Natural killer cell (primary cell): ENCODE results near the gene SNPH. TPM values are rescaled to one million over a fixed set of nuclear protein-coding genes. Genes with fewer than 3 reads are reported as not detected.

Experiments
- ATAC-seq, 3 donors: fragments of 150-1000 bp in 2 of 3; fragments of 200-7000 bp in 1 of 3; cut with Tn5 transposase; 1 replicate in 1 of 3; 2 replicates in 2 of 3; pipeline ENCODE4 v1.10.0; 2021; ENCODE audit warnings: mild to moderate bottlenecking in 2 of 3, moderate library complexity in 2 of 3
- DNase-seq, 2 donors: peaks; one replicate each; pipeline versions ENCODE4 v3.0.0 to v3.0.0-alpha.2; 2013 to 2021; ENCODE audit warnings: mixed read lengths in 1 of 2
- H3K27ac ChIP-seq: one replicate; pipeline ENCODE4 v1.5.1; 2013; ENCODE audit warnings: mild to moderate bottlenecking, low read length
- H3K27me3 ChIP-seq: one replicate; pipeline ENCODE4 v1.6.1; 2013; ENCODE audit warnings: low read length; ENCODE audit not compliant: control insufficient read depth, insufficient read depth
- H3K36me3 ChIP-seq: one replicate; pipeline ENCODE4 v1.6.1; 2013; ENCODE audit warnings: low read length; ENCODE audit not compliant: control insufficient read depth, insufficient read depth
- H3K4me1 ChIP-seq: one replicate; pipeline ENCODE4 v1.6.1; 2013; ENCODE audit warnings: low read length; ENCODE audit not compliant: control insufficient read depth, insufficient read depth
- H3K4me3 ChIP-seq: one replicate; pipeline ENCODE4 v1.5.1; 2013; ENCODE audit warnings: low read length
- H3K9me3 ChIP-seq: one replicate; pipeline ENCODE4 v1.6.1; 2013; ENCODE audit warnings: low read length; ENCODE audit not compliant: control insufficient read depth, insufficient read depth
- H3K27ac Mint-ChIP-seq, 2 donors: one replicate each; pipeline ENCODE4 v1.8.0; 2022; ENCODE audit warnings: mild to moderate bottlenecking in 2 of 2, mixed read lengths in 2 of 2, moderate library complexity in 1 of 2
- H3K27me3 Mint-ChIP-seq, 2 donors: one replicate each; pipeline ENCODE4 v1.8.0; 2022; ENCODE audit warnings: low read depth in 2 of 2, mixed read lengths in 2 of 2
- H3K36me3 Mint-ChIP-seq: one replicate; pipeline ENCODE4 v1.8.0; 2022; ENCODE audit warnings: mixed read lengths
- H3K4me1 Mint-ChIP-seq, 2 donors: one replicate each; pipeline ENCODE4 v1.8.0; 2022; ENCODE audit warnings: mixed read lengths in 2 of 2
- H3K4me3 Mint-ChIP-seq: one replicate; pipeline ENCODE4 v1.8.0; 2022; ENCODE audit warnings: mild to moderate bottlenecking, moderate library complexity, mixed read lengths
- H3K9me3 Mint-ChIP-seq, 2 donors: one replicate each; pipeline ENCODE4 v1.8.0; 2022; ENCODE audit warnings: mixed read lengths in 2 of 2
- CTCF ChIP-seq: fragments of 200-600 bp; IDR thresholded peaks from one replicate; pipeline ENCODE4 v1.8.0; 2022; ENCODE audit warnings: antibody characterized with exemption
- WGBS: methylation state at CpG from one replicate; pipeline ENCODE4 v1.1.7; 2013; ENCODE audit warnings: missing lambda C conversion rate; ENCODE audit not compliant: insufficient coverage; 5-methylcytosine and 5-hydroxymethylcytosine counted together
- intact Hi-C: fragments of 100-400 bp; cut with micrococcal nuclease; formaldehyde crosslinking; loops from one replicate; pipeline ENCODE4 v1.14.2; 2022
- total RNA-seq, 4 donors: library from RNA; stranded (reverse); fragments of 120-200 nt in 1 of 4; gene quantifications; one replicate each; pipeline versions ENCODE4 v1.2.3 to v1.2.4, GENCODE V29; 2013 to 2022

The SNPH gene
- total RNA-seq, 3 donors from 2014 or later (not counting 1 experiment from before 2014, with no cell fraction given): 3.1 to 5.9 (median 5.8) TPM

- no peaks in the 10 kb centered on the region for H3K36me3 ChIP-seq
- Mint-ChIP-seq H3K27ac (no peak overlapping the region), H3K4me1 (peaks cover 4 to 5% of the 10 kb centered on the region in 2 donors), H3K4me3 (no peak overlapping the region), H3K36me3 (no peaks in the 10 kb centered on the region), H3K9me3 (no peaks in the 10 kb centered on the region), H3K27me3 (peaks cover 0 to 2% of the 10 kb centered on the region in 2 donors)
- 94% methylated on average over 20 of the region's 20 CpGs for WGBS
- peaks cover 11% of the 10 kb centered on the region for H3K4me1 ChIP-seq
- DNase-seq: no peak
- TF ChIP-seq CTCF: no peak
- no peak for ATAC-seq
- no peaks in the 10 kb centered on the region for H3K27me3 ChIP-seq
- H3K27ac ChIP-seq: no peak overlapping the region
- no peaks in the 10 kb centered on the region for H3K9me3 ChIP-seq
- intact Hi-C loops: no loop called here
- no peak overlapping the region for H3K4me3 ChIP-seq
Observed at GRCh38 chr20:1296117-1296610, 30.1 kb downstream of the SNPH start.

DNA sequence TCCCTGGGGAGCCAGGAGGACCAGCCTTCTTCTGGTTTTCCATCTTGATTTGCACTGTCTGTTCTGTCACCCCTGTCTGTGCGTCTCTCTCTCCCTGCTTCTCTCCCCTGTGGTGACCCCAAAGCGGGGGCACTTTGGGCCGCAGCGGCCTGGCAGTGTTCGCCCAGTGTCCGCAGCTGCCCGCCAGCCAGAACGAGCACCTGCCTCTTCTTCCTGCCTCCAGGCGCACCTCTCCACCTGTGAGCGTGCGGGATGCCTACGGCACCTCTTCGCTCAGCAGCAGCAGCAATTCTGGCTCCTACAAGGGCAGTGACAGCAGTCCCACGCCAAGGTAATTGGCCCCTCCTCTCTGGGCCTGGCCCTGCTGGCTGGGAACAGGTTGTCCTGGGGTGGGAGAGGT lies 30.8 kb downstream of the SNPH start:
- Histone ChIP-seq H3K27me3 (no peaks in the 10 kb centered on the region), H3K36me3 (no peaks in the 10 kb centered on the region), H3K9me3 (no peaks in the 10 kb centered on the region), H3K27ac (no peak overlapping the region), H3K4me3 (no peak overlapping the region), H3K4me1 (peaks cover 12% of the 10 kb centered on the region)
- no peak for ATAC-seq
- WGBS: 91% methylated on average over 14 of the region's 14 CpGs
- no peak for DNase-seq
- H3K36me3 Mint-ChIP-seq: no peaks in the 10 kb centered on the region
- H3K27me3 Mint-ChIP-seq: peaks cover 0 to 2% of the 10 kb centered on the region in 2 donors
- H3K4me3 Mint-ChIP-seq: no peak overlapping the region
- peaks cover 7% of the 10 kb centered on the region in 2 donors for H3K4me1 Mint-ChIP-seq
- intact Hi-C loops: no loop called here
- no peak for TF ChIP-seq CTCF
- H3K27ac Mint-ChIP-seq: no peak overlapping the region
- H3K9me3 Mint-ChIP-seq: no peaks in the 10 kb centered on the region

DNA sequence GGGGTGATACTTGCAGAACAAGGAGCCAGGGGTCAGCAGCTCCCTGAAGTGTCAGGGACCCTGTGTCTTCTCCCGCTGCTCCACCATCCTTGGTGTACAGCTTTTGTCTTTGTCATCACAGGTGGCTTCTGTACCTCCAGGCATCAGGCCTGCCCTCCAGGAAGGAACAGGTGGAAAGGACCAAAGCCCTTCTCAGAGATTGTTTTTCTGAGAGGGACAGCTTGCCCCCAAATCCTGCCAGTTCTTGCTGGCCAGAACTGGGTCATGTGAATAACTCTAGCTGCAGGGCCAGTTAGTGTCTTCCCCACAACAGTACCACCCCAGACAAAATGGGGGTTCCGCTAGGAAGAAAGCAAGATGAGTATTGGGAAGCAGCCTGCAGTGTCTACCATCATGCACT lies 31.4 kb downstream of the SNPH start:
- no peaks in the 10 kb centered on the region for H3K9me3 Mint-ChIP-seq
- H3K4me1 Mint-ChIP-seq: peaks cover 7% of the 10 kb centered on the region in 2 donors
- WGBS: 100% methylated on average over 2 of the region's 2 CpGs
- no peak for TF ChIP-seq CTCF
- H3K36me3 Mint-ChIP-seq: no peaks in the 10 kb centered on the region
- intact Hi-C loops: no loop called here
- no peak overlapping the region for H3K4me3 Mint-ChIP-seq
- Histone ChIP-seq H3K27me3 (no peaks in the 10 kb centered on the region), H3K4me3 (no peak overlapping the region), H3K9me3 (no peaks in the 10 kb centered on the region), H3K4me1 (peaks cover 12% of the 10 kb centered on the region), H3K36me3 (no peaks in the 10 kb centered on the region), H3K27ac (no peak overlapping the region)
- peaks cover 0 to 2% of the 10 kb centered on the region in 2 donors for H3K27me3 Mint-ChIP-seq
- no peak overlapping the region for H3K27ac Mint-ChIP-seq
- no peak for ATAC-seq
- DNase-seq: no peak

GRCh38 chr20:1298166-1298565 lies 32.1 kb downstream of the SNPH start:
- Mint-ChIP-seq H3K4me1 (peaks cover 7% of the 10 kb centered on the region in 2 donors), H3K27ac (no peak overlapping the region), H3K4me3 (no peak overlapping the region), H3K36me3 (no peaks in the 10 kb centered on the region), H3K9me3 (no peaks in the 10 kb centered on the region), H3K27me3 (peaks cover 0 to 2% of the 10 kb centered on the region in 2 donors)
- H3K4me1 ChIP-seq: peaks cover 12% of the 10 kb centered on the region
- no peaks in the 10 kb centered on the region for H3K9me3 ChIP-seq
- no peaks in the 10 kb centered on the region for H3K27me3 ChIP-seq
- H3K4me3 ChIP-seq: no peak overlapping the region
- 96% methylated on average over 5 of the region's 5 CpGs for WGBS
- no peak for ATAC-seq
- DNase-seq: no peak
- no peak for TF ChIP-seq CTCF
- H3K36me3 ChIP-seq: no peaks in the 10 kb centered on the region
- H3K27ac ChIP-seq: no peak overlapping the region
- intact Hi-C loops: no loop called here
